HG03280 (cell line): Measurements from ENCODE around the gene COL7A1.
"Not testable (repeated sequence)": the region's sequence is repeated elsewhere in the genome, so short reads cannot be mapped to it uniquely, and the experiment has no call there.

Source experiments
- ATAC-seq: cut with Tn5 transposase; IDR thresholded peaks from one replicate; pipeline ENCODE4 v1.9.1; 2021; ENCODE audit warnings: mild to moderate bottlenecking, moderate library complexity; ENCODE audit not compliant: unreplicated experiment

Gene COL7A1

GRCh38 chr3:48548126-48548525, 47.0 kb downstream of the COL7A1 start:
- no peak for ATAC-seq

GRCh38 chr3:48546203-48546829, 48.8 kb downstream of the COL7A1 start:
- ATAC-seq: no peak

GRCh38 chr3:48544141-48544540, 51.0 kb downstream of the COL7A1 start:
- no peak for ATAC-seq

- no peak for ATAC-seq
Observed at GRCh38 chr3:48543271-48543866, 51.8 kb downstream of the COL7A1 start.

- no peak for ATAC-seq
Observed at GRCh38 chr3:48538451-48538850, 56.7 kb downstream of the COL7A1 start.

GRCh38 chr3:48536785-48537184, 58.3 kb downstream of the COL7A1 start:
- no peak for ATAC-seq

- no peak for ATAC-seq
Observed at GRCh38 chr3:48536116-48536515, 59.0 kb downstream of the COL7A1 start.

GRCh38 chr3:48535578-48535977, 59.6 kb downstream of the COL7A1 start:
- no peak for ATAC-seq

GRCh38 chr3:48532977-48533337, 62.2 kb downstream of the COL7A1 start:
- ATAC-seq: no peak

GRCh38 chr3:48532271-48532976, 62.7 kb downstream of the COL7A1 start:
- ATAC-seq: no peak

- ATAC-seq: not testable (repeated sequence)
Observed at GRCh38 chr3:48530701-48531100, 64.4 kb downstream of the COL7A1 start.

GRCh38 chr3:48528754-48529153, 66.4 kb downstream of the COL7A1 start:
- no peak for ATAC-seq

- no peak for ATAC-seq
Observed at GRCh38 chr3:48528048-48528447, 67.1 kb downstream of the COL7A1 start.

GRCh38 chr3:48524970-48525369, 70.2 kb downstream of the COL7A1 start:
- no peak for ATAC-seq

GRCh38 chr3:48521635-48522034, 73.5 kb downstream of the COL7A1 start:
- ATAC-seq: no peak

GRCh38 chr3:48519277-48519643, 75.9 kb downstream of the COL7A1 start:
- ATAC-seq: no peak

- no peak for ATAC-seq
Observed at GRCh38 chr3:48518638-48519276, 76.4 kb downstream of the COL7A1 start.

- no peak for ATAC-seq
Observed at GRCh38 chr3:48518069-48518468, 77.1 kb downstream of the COL7A1 start.

- no peak for ATAC-seq
Observed at GRCh38 chr3:48516571-48516970, 78.6 kb downstream of the COL7A1 start.

- ATAC-seq: no peak
Observed at GRCh38 chr3:48514431-48515227, 80.5 kb downstream of the COL7A1 start.
